PC-9 (cell line): ENCODE results near the gene PGA5.
"Not testable (repeated sequence)": the region's sequence is repeated elsewhere in the genome, so short reads cannot be mapped to it uniquely, and the experiment has no call there.

Experiments
- EZH2 ChIP-seq: fragments of 200-600 bp; sonication (generic); IDR thresholded peaks from 2 replicates; pipeline ENCODE4 v1.8.0; 2017; ENCODE audit warnings: antibody characterized with exemption, low read depth
- TF ChIP-seq, protein P1 (sequence below): fragments of 200-600 bp; sonication (generic); conservative IDR thresholded peaks from 2 replicates; pipeline ENCODE4 v1.6.1; 2017; ENCODE audit warnings: mixed run types, antibody characterized with exemption, mild to moderate bottlenecking, moderate library complexity

DNA sequence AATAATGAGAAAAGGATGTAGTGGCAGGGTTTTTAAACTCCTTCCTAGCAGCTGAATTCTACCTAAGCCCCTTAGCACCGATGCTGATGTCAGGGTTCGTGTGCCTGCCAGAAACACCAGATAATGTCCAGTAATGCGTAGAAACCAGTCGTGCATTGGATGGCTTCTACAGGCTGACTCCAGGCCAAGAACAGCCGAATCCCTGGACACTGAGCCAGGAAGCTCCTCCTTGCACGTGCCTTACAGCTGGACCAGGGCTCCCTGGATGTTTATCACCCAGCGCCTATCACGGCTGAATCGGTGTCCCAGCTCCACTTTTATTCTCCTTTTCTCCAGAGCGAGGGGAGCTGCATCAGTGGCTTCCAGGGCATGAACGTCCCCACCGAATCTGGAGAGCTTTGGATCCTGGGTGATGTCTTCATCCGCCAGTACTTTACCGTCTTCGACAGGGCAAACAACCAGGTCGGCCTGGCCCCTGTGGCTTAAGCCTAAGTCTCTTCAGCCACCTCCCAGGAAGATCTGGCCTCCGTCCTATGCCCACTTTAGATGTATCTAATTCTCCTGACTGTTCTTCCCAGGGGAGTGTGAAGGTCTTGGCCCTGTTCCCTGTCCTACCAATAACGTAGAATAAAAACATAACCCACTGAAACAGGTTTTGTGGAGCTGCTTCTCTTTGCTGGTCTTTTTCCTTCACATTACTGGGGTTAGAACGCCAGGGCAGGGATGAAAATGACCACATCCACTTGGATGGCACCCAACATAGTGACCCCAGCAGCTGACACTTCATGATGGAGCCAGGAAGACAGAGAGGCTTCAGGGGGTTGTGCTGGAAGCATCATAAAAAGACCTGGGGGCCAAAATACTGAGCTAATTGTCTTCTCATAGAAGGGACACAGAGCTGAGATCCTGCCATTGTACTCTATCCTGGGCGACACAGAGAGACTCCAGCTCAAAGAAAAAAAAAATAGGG is 10.1 kb downstream of the PGA5 start:
- TF ChIP-seq, protein P1, sequence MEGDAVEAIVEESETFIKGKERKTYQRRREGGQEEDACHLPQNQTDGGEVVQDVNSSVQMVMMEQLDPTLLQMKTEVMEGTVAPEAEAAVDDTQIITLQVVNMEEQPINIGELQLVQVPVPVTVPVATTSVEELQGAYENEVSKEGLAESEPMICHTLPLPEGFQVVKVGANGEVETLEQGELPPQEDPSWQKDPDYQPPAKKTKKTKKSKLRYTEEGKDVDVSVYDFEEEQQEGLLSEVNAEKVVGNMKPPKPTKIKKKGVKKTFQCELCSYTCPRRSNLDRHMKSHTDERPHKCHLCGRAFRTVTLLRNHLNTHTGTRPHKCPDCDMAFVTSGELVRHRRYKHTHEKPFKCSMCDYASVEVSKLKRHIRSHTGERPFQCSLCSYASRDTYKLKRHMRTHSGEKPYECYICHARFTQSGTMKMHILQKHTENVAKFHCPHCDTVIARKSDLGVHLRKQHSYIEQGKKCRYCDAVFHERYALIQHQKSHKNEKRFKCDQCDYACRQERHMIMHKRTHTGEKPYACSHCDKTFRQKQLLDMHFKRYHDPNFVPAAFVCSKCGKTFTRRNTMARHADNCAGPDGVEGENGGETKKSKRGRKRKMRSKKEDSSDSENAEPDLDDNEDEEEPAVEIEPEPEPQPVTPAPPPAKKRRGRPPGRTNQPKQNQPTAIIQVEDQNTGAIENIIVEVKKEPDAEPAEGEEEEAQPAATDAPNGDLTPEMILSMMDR = not testable (repeated sequence)
- TF ChIP-seq EZH2 = not testable (repeated sequence)
